Measurements from ENCODE around the gene LIMK2. TPM values are rescaled to one million over a fixed set of nuclear protein-coding genes. Genes with fewer than 3 reads are reported as not detected.
A peak's percentile ranks its signal among the peaks of the same experiment; 100 is the strongest.
"Not testable (repeated sequence)": the region's sequence is repeated elsewhere in the genome, so short reads cannot be mapped to it uniquely, and the experiment has no call there.

Gene LIMK2
- total RNA-seq, 1 donor from 2014 or later: 75.9 TPM

DNA sequence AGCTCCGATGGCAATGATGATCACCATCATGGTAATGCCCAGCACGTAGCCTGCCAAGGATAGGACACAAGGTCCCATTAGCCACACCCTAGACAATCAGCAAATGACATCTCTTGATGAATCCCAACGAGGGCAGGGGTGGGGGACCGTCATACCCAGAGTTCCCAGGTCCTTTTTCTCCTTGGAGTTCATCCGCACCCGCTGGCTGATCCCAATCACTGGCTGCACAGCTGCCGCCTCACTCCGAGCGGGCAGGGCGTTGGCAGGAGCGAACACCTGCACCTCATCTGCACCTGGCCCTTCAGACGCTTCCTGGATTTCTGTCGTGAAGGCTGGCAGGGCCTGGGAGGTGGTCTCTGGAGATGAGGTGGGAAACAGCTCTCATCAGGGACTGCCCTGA lies 77.2 kb downstream of the LIMK2 start:
- DNase-seq (ENCODE audit: low read depth in 2 of 2): no peak

DNA sequence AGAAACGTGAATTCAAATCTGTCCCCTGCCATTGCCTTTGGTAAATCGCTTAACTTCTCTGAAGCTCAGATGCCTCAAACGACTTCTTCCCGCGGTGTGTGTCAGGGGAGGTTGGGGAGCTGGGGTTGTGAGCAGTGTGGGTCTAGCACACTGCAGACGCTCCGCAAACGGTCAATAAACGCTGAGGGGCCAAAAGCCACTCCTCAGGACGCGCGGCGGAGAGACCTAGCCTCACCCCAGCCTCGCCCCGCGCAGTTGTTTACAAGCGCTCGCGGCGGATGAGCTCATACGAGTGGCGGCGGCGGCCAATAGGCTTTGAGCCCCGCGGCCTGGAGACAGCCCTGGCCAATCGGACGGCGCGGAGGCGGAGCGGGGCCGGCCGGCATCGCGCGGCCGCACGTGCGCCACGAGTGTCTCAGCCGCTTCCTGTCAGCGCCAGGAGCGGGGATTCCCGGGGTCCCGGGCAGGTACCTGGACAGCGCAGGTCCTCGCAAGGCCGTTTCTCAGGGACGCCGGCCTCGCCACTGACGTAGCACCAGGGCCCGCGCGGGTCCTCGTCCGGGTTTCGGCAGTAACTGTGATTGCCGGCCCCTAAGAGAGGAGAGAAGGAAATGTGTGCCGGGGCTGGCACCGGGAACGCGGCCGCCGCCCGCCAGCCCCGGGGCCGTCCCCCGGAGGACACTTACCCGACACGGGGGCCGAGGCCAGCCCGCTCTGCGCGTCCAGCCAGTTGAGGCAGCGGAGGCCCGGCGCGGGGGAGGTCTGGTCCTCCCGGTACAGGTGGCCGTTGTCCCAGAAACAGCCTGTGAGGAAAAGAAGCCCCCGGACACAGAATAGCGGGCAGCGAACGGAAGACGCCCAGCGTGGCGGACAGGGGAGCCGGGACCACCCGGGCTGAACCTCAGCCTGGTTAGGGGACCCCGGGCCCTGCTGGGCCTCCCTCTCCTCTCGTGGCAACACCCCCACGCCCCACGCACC lies 78.7 kb downstream of the LIMK2 start:
- peak; percentile 78 to 98 for DNase-seq (ENCODE audit: low read depth in 2 of 2)

DNA sequence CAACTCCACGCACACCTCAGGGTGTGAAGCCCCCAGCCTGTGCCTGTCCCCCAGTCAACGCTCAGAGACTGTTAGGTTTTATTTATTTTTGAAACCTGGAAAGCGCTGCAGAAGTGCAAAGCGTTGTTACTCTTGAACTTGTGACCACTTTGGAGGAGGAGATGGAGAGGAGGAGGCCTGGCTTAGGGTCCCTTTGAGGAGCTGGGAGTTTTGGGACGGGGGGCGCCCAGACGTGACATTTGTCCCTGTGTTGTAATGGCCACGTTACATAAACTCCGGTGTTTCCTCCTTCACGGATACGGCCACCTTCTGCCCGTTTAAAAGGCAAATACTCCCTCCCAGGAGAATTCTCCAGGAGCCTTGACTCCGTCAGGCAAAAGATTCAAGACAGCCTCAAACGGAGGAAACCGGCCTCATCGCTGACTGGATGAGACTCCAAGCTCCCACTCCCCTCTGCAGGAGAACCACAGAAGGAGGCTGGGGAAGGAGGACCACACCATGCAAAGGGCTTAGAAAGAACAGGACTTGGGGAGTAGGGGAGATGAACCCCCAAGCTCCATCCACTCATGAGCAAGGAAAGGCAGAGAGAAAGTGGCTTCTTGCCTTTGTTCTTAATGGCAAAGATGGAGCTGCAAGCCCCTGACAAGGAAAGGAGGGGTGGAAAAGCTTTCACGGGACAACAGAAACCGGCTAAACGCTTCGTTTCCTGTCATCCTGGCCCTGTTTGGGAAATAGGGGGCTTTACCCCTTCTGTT lies 79.6 kb downstream of the LIMK2 start:
- peak in 1 of 2 donors; percentile 47 for DNase-seq (ENCODE audit: low read depth in 2 of 2)

DNA sequence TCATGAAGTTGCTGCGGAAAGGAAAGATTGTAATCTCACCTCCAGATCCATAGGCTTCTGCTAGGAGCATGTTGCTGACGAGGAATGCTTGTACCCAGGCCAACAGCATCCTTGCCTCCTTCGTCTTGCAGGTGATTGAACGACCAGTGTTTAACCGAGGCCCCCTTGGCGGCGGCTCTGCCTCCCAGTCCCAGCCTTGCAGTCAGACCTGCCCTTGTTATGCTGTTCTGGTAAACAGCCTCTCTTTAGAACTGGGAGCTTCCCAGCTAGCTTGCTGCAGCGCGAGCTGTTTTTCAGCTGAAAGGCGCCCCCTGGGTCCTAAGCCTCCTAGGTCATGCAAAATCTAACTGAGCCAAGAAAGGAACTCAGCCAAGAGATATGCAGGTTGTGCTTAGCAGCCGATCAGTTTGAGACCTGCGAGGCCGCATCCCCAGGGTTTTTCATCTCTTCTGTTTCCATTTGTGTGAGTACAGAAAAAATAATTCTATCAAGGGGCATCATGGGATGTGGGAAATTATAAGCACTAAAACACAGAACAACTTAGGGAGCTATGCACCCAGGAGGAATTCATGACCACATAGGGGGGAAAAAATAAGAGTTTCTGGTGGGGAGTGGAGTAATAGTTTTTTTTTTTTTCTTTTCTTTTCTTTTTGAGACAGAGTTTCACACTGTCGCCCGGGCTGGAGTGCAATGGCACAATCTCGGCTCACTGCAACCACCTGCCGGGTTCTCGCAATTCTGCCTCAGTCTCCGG lies 80.3 kb downstream of the LIMK2 start, which contains the start of gene PIK3IP1:
Gene PIK3IP1, minus strand, starts transcription at position 253 of the 754 bp plus-strand sequence. Its CDS starts 144 bp downstream, at position 109.
- DNase-seq (ENCODE audit: low read depth in 2 of 2): peak; percentile 82 to 94

DNA sequence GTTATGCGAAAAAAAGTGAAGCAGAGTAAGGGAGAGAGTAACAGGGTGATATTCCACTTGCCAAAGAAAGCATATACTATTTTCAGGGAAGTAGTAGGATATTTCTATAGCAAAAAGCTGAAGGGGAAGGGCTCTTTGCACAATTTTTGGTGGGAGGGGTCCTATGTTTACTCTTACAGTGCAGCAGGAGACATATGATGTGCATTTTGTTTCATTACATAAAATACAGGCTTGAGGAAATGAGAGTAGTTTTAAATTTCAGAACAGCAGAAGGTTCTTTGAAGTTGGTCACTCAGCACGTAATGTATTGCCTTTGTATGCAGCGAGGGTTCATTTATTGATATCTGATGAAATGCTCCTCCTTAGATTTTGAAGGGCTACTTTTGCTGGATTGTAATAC lies 83.3 kb downstream of the LIMK2 start:
- no peak for DNase-seq (ENCODE audit: low read depth in 2 of 2)

DNA sequence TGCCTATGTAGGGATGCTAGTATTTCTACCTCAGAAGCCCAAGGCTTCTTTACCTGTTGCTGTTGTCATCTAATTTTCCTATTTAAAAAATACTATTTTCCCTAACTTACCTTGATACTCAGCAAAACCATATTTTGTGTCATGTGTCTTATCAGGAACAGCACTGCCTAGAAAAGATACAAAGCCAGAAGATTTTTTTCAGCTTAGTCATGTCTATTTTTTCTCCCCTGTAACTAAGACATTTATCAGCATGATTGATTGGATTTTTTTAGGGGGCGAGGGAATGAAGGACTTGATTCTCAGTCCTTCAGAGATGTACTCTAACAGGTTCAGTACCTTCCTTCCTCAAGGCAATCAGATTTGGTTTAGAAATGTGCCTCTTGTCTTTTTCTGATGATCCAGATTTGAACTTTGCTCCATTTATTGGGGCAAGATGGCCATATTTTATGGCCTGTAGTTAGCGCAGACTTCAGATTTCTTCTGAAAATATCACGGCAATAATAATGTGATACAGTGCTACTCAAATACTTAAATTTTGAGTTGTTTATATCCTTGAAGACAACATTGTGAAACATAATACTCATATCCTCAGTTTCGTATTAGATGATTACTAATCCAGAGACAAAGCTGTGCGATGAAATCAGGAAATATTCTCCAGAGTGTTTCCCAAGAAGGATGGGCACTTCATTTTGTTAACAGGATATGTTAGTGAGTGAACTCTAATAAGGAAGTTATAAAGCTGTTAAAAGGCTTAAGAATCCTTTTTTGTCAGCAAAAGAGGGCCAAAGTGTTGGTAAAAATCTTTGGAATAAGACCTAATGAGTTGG lies 83.9 kb downstream of the LIMK2 start:
- peak in 1 of 2 donors; percentile 55 for DNase-seq (ENCODE audit: low read depth in 2 of 2)

DNA sequence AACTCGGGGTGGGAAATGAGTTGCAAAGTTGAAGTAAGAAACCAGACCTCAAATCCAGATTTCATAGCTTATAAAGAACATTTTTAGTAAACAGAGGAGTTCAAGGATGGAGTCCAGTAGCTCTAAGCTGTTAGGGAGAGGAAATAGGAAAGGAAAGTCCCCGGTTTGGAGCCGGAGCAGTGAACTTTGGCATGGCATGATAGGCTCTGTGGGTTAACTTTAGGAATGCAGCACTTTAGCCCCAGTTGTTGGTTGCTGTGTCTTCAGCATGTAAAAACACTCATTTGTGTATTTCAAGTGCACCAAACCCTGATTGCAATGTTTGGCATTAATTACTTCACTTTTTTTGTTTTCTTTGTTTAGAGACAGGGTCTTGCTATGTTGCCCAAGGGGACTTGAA lies 88.8 kb downstream of the LIMK2 start:
- DNase-seq (ENCODE audit: low read depth in 2 of 2): no peak

DNA sequence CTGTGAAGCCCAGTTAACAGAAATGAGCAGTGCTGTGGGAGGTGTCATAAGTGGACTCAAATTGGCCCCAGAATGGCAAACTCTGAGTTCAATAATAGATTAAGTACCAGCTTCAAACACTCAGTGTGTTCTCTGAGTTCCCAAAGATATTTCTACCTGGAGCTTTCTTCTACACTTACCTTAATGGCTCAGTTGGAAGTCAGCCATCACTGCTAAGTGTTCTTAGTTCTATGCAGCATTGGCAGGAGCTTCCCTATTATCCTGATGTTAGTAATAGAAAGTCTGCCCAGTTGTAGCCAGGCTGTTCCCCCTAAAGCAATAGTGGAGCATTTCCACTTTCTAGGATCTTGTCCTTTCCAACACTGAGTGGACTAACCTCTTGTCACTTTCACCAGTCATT lies 89.9 kb downstream of the LIMK2 start:
- no peak for DNase-seq (ENCODE audit: low read depth in 2 of 2)

DNA sequence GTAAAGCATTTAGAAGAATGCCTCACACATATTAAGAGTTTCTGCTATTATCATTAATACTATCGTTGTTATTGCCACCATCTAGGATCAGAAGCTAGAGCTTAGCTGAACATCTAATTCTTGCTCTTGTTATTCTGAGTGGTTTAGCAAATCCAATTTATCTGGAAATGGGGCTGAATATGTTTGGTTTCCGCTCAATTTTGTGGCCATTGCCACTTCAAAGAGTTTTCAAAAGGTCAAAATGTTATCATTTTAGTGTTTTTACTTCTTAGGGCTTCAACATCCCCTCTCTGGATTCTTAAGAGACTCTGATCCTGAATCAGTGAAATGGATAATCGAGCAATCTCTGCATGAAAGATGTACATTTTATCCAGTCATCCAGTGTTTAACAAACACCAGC lies 90.4 kb downstream of the LIMK2 start:
- DNase-seq (ENCODE audit: low read depth in 2 of 2): no peak

DNA sequence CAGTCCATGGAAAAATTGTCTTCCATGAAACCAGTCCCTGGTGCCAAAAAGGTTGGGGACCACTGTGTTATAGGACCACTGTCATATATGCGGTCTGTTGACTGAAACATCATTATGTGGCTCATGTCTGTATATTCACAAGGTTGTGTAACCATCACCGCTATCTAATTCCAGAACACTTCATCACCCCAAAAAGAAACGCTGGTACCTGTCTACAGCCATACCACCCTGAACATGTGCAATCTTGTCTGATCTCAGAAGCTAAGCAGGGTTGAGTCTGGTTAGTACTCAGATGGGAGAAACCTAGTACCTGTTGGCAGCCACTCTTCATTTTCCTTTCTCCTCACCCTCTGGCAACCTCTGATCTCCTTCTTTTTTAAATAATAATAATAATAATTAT lies 93.1 kb downstream of the LIMK2 start:
- no peak for DNase-seq (ENCODE audit: low read depth in 2 of 2)

DNA sequence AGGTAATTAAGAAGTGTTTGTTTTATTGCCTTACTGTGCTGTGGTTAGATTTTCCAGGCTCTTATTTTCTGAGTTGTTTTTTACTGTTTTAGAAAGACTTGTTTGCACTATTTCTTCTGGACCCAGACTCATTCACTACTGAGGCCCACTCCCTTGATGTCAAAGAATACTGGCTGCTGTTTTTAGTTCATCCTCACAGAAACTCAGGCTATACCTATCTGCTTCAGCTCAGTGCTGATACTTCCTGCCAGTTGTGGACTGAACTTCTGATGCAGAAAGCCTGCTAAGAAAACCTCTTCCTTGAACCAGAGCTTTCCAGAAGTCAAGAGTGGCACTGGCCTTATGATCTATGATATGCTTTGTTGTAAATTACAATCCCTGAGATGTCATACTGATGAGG lies 96.1 kb downstream of the LIMK2 start:
- no peak for DNase-seq (ENCODE audit: low read depth in 2 of 2)

DNA sequence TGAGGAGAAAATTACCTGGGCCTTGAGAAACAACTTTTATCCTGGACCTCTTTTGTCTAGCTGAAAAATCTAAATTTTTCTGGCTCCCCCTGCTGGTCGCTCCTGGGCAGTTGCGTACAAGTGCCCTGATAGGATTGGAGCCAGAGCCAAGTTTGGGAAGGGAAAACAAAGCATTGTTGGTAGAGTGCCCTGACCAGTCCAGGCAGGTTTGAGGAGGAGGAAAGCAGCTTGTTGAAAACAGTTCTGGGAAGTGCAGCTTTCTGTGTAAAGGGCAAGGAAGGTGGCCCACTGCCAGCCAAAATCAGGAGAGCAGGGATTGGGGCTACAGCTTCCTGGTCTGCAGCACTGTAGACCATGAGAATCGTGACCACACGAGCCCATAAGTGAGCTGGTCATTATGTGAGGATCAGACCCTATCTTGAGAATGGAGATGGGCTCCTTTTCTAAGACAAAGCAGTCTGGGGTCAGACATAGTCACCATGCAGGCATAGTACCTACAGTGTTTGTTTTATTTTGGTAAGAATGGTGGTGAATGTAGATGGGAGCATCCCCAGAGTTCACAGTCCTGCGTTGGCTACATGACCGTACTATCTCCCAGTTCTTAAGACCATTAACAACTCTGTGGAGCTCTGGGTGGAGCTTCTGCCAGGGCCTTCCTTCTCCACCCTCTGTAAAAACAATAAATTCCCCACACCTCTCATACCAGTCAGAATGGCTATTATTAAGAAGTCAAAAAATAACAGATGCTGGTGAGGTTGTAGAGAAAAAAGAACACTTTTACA lies 101.5 kb downstream of the LIMK2 start:
- peak; percentile 65 to 83 for DNase-seq (ENCODE audit: low read depth in 2 of 2)

DNA sequence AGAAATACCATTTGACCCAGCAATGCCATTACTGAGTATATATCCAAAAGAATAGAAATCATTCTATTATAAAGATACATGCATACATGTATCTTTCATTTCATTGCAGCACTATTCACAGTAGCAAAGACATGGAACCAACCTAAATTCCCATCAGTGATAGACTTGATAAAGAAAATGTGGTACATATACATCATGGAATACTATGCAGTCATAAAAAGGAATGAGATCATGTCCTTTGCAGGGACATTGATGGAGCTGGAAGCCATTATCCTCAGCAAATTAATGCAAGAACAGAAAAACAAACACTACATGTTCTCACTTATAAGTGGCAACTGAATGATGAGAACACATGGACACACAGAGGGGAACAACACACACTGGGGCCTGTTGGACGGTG lies 102.1 kb downstream of the LIMK2 start:
- DNase-seq (ENCODE audit: low read depth in 2 of 2): not testable (repeated sequence)

DNA sequence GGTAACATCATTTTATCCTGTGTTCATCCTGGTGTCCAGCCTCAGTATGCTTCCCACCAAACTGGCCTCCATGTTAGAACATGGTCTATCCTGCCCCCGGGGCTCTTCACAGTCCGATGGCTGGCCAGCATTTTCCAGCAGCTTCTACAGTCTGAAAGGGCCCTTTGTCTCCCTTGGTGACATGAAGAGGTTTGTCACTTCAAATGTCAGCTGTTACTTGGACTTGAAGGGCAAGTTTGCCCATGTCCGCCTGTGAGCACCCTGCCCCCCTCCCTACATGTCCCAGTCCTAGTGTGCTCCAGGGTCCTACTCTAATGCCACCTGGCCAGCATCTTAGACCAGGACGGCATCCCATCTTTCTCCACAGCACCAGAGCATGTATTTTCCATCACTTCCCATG lies 109.3 kb downstream of the LIMK2 start:
- no peak for DNase-seq (ENCODE audit: low read depth in 2 of 2)

DNA sequence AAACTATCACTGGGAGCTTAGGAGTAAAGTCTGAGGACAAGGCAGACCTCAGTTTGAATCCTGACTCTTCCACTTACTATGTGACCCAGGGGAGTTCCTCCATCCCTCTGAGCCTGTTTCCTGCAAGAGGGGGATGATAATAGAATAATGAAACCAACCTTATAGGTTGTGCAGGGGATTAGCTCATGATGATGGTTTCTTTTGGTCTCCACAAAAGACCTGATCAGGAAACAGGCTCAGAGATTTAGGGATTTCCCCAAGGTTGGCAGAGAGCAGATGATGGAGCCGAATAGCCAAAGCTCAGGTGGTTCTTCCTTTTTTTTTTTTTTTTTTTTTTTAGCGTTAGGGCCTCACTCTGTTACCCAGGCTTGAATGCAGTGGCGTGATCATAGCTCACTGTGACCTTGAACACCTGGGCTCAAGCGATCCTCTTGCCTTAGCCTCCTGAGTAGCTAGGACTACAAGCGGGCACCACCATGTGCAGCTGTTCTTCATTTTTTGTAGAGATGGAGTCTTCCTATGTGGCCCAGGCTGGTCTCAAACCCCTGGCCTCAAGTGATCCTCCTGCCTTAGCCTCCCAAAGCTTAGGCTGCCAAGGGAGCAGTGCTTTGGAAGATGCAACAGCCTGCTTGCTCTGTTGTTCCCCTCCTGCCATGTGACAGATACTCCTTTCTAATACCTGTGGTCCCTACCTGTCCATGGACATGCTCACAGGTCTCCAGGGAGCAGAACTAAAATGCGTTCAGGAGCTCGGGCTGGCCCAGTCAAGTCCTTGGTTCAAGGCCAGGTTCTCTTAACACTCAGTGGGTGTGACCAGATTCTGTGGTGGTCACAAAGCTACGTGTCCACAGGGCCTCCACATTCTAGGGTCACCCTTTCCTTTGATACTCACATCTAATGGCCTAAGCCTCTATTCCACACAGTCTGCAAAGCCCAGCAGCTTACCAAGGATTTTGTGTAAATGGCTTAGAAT lies 111.8 kb downstream of the LIMK2 start:
- DNase-seq (ENCODE audit: low read depth in 2 of 2): no peak

DNA sequence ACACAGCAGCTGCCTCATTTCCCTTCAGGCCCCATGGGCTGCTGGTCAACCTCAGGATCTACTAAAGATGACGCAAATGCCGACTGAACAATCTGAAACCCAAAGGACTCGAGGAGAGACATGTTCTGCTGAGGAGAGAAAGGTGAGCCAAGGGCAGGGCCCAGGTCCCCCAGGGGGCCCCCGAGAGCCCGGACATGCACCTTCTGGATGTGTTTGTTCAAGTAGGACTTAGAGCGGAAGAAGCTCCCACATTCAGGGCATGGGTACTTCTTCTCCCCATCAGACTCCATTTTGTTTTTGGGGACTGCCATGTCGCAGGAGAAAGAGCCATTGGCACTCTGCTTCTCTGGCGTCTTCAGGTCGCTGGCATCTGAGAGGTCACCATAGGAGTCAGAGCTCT lies 114.8 kb downstream of the LIMK2 start:
- no peak for DNase-seq (ENCODE audit: low read depth in 2 of 2)

DNA sequence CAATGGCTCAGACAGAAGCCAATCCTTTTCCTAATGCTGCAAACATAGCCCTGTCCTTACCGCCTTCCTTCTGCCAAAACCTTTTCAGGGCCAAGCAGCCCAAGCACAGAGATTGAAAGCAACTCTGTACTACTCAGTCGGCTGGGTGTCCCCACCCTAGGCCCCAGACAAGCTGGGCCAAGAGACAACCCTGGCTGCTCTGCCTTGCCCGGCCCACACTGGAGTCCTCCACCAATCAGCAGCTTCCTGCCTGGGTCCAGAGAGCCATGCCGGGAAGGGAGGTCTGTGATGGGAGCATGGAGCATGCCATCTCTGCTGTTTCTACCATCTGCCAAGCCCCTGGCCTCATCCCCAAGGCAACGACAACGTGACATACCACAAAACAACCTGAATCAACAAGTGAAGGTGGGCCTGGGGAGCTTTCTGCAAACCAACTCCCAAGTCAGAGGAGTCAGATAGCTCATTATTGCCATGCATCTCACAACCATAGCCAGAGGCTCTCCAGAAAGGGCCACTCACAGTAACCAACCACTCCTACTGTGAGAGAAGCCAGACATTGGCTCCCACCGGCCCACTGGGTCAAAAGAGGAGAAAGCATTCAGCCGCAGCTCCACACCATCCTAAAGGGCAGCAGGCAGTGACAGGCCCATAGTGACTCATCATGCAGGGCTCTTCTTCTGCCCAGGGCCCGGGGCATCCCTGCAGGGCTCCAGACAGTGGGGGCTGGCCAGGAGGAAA lies 115.9 kb downstream of the LIMK2 start:
- no peak for DNase-seq (ENCODE audit: low read depth in 2 of 2)

DNA sequence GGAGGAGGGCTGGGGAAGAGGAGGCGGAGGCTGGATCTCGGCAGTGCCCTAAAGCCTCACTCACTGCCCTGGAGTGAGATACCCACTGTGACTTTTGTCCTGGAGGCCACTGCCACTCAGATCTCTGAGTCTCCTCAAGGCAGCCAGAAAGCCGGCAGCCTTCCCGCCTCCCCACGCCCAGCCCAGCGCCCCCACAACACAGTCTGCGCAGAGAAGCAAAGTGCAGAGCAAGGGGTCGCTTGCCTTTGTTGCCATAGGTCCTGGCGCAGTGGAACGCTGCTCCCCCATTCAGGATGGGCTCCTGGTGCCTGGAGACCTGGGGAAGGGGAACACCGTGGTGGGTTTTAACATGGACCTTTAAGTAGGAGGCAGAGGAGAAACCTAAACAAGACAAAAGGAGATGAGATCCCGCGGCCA lies 116.5 kb downstream of the LIMK2 start:
- no peak for DNase-seq (ENCODE audit: low read depth in 2 of 2)
